Ecto neural progenitor cell (in vitro differentiated cells): ENCODE data around the gene CEP95.
A peak's percentile ranks its signal among the peaks of the same experiment; 100 is the strongest.

ENCODE experiments used
- DNase-seq: peaks from one replicate; pipeline ENCODE4 v3.0.0-alpha.2; 2018; ENCODE audit warnings: low spot score

CEP95 gene

DNA sequence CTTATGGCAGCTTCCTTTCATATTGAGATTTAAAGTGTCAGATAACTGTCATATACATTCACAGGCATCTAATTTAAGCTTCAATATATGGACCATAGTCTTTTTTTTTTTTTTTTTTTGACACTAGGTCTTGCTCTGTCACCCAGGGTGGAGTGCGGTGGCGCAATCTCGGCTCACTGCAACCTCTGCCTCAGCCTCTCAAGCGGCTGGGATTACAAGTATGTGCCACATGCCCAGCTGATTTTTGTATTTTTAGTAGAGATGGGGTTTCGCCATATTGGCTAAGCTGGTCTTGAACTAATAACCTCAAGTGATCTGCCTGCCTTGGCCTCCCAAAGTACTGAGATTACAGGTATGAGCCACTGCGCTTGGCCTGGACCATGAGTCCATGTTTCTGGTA lies 13.6 kb downstream of the CEP95 start:
- DNase-seq, result no peak

DNA sequence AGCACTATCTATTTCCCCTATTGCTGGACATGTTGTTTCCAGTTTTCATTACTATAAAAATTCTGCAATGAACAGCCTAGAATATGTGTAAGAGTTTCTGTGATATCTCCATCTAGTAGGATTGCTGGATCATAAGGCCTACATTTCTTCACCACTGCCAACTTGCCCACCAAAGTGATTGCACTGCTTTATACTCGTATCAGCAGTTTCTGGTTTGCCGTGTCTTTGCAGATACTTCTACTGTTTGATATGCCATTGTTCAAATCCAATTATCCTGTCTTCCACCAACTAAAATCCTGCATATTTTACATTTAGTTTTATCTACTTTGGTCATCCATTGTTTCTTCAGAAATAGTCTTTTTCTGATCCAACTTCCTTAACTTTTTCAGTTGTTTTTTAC lies 21.1 kb downstream of the CEP95 start:
- no peak for DNase-seq

DNA sequence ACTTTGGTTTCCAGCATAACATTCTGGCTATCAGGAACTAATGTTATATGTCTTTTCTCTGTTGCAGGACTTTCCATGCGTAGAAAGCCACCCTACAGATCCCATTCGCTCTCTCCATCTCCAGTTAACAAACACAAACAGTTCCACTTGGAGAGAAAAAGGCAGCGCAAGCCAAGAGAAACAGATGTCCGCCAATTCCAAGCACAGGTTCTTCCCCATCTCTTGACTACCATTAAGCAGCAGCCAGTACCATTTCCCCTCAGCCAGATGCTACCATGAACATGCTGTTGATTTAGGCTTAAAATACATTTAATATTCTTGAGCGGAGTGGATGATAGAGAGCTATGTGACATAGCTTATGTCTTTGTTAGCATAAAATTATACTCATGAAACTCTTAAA lies 22.4 kb downstream of the CEP95 start:
- no peak for DNase-seq

DNA sequence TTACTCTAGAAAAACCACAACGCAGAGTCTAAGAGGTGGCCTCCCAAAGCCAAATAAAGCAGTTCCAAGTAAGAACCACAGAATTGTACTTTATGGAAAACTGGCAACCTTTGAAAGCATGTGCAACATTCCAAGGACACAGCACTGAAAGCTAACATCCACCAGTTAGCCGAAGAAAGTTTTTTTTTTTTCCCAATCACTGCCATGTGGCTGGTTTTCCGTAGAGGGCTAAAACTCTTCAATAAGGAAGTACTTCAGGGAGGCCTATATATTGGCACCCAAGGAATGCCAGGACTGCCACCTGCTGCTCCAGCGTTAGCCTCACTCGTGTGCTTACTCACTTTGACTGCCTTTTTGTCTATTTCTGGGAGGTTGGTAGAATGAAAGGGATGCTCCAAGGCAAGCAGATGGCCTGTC lies 25.2 kb downstream of the CEP95 start:
- DNase-seq, result no peak

DNA sequence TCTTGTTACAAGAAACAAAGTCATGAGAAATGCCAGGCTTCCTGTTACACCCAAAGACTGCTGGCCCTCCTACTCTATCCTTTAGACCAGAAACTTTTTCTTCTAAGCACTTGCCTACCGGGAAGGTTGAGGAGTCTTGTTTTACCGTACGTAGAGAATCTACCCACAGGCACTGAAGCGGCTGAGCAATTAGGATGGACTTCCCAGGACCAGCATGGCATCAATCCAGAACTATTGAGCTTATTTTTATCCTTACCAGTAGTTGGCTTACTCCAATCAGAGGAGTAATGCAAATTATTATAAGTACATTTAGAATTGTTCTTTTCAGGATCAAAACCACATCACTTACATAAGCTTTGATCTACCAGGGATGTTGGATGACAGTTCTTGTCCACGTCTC lies 25.6 kb downstream of the CEP95 start:
- no peak for DNase-seq

DNA sequence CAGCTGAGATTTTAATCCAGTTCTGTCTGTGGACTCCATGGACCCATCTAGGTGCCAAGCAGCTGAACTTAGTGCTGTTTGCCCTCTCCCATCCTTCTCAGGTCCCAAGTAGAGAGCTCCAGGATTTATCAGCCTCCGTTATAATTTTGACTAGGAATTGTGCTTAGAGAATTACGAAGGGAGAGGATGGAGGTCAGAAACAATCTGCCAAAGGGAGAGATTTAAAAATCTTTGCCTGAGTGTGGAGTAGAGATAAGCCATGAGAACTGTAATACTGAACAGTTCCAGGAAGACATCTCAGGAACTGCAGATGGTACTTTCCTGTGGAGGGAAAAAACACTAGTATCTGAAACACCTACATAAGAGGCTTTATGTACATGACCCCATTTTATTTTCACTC lies 27.0 kb downstream of the CEP95 start:
- no peak for DNase-seq

DNA sequence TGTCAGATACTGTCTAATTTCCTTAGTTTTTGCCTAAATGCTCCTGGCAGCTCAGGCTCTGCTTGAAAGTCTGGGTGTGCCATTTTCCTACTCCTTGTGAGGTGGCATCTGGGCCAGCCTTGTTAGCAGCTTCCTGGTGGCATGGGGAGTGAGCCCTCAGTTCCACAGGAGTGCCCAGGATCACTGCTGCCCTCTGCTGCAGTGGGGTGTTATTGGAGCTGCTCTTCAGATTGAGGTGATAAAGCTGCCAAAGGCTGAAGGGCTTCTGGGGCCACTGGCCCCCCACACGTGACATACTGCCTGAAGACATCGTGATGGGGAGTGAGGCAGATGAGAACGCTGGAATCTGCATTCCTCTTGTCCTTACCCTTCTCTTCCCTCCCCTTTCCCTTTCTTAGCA lies 27.4 kb downstream of the CEP95 start:
- DNase-seq, result no peak

DNA sequence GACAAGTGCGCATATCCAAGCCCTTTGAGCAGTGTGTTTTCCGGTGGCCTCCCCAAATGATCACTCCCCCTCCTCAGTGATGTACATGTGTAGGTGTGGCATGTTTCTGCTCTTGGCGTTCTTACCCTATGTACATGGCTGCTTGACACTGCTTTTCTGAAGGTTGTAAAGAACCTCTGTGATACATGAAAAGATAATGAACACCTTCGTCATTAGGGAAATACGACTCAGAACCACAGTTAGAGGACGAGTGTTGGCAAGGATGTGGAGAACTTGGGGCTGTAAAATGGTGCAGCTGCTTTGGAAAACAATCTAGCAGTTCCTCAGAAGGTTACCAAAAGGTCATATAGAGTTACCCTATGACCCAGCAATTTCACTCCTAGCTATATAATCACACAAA lies 28.6 kb downstream of the CEP95 start:
- no peak for DNase-seq

- DNase-seq, result no peak
Measured at GRCh38 chr17:64536913-64537312, 30.1 kb downstream of the CEP95 start.

- no peak for DNase-seq
Measured at GRCh38 chr17:64537488-64537887, 30.7 kb downstream of the CEP95 start.

GRCh38 chr17:64538508-64539130 lies 31.8 kb downstream of the CEP95 start:
- no peak for DNase-seq

DNA sequence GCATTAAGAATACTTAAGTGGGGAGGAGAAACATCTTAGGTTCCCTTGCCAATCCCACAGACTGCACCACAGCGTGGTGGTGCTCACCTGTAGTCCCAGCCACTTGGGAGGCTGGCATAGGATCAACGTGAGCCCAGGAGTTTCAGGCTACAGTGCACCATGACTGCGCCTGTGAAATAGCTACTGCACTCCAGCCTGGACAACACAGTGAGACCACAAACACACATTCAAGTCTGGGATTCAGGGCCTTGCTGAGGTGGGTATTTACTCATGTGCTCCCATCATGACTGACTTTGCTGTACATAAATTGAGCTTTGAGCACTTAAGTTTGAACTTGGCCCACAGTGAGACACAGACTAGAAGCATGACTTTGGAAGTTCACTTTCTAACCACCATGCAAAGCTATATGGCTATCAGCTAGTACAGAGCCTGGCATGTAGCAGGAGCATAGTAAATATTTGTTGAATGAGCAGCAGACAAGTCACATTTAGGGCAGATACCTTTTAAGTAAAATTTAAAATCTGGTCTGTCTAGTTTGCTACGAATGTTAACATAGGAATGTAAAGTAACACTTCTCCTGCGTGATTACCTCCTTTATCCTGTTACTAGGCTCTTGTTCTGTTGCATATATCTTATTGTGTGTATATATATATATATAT lies 33.5 kb downstream of the CEP95 start:
- no peak for DNase-seq

GRCh38 chr17:64544742-64545141 lies 38.0 kb downstream of the CEP95 start:
- no peak for DNase-seq

DNA sequence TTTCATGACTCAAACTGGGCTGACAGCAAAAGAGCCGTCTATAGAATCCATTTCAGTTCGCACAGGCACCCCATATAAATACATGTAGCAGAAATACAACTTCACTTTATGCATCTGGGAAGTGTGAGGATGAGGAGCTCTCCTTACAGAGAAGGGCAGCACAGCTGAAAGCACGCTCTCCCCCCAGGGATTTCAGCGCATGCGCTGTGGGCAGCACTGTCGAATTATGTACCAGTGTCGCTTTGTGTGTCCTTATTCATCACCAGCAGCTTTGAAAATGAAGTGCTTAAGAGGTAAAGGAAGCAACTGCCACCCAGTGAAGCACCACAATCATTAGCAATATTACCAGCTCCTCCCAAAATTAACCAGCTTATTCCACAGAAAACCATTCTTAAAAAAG lies 39.9 kb downstream of the CEP95 start:
- DNase-seq, result no peak

DNA sequence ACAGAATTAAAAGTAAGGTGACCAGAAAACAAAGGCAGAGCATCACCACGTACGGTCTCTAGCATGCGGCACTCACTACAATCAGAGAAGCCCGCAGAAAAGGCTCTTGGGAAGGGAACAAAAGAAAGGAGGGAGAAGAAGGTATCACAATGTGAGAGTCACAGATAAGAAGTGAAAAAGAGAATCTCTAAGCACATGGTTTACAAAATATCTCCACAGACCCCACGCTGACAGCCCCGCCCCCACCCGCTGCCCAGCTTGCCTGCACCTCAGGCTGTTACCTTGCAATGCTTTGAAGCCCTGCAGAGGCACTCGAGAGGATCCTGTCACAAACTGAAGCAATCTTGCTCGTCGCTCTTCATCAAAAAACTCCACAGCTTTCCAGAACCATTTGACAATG lies 40.5 kb downstream of the CEP95 start:
- peak; percentile 54 for DNase-seq

- DNase-seq, result no peak
Measured at GRCh38 chr17:64551461-64551860, 44.7 kb downstream of the CEP95 start.

DNA sequence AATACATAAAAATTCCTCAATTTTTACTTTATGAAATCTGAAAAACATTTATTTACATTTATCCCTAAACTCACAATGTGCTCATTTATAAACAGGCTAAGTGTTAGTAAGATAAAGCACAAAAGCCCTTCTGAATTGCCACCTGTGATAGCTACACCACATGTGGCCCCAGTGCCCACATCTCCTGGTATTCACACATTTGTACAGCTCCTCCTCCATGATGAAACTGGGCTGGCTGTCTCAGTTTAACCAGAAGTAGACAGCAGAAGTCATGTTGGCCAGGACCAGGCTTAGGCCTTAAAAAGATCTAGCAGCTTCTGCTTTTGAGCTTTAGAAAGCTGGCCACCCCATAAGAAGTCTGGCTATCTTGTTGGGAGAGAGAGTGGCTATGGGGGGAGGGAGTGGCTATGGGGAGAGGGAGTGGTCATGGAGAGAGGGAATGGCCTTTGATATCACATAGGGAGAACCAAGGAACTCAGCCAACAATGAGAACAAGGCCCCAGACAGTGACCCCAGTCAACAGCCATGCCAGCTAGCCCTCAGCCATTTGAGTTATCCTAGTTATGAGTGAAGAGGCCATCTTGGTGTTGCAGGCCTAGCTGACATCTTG lies 47.4 kb downstream of the CEP95 start:
- no peak for DNase-seq

GRCh38 chr17:64555281-64555680 lies 48.5 kb downstream of the CEP95 start:
- DNase-seq, result no peak

DNA sequence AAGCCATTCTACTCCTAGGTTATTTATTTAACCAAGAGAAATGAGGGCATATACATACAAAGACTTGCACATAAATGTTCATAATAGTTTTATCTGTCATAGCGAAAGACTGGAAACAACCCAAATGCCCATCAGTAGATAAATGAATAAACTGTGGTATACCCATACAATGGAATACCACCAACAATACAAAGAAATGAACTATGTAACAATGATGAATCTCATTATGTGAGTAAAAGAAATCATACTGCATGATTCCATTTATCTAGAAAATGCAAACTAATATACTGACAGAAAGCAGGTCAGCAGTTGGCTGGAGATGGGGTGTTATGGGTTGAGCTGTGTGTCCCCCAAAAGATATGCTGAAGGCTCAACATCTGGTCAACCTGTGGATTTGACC lies 57.3 kb downstream of the CEP95 start:
- DNase-seq, result no peak

DNA sequence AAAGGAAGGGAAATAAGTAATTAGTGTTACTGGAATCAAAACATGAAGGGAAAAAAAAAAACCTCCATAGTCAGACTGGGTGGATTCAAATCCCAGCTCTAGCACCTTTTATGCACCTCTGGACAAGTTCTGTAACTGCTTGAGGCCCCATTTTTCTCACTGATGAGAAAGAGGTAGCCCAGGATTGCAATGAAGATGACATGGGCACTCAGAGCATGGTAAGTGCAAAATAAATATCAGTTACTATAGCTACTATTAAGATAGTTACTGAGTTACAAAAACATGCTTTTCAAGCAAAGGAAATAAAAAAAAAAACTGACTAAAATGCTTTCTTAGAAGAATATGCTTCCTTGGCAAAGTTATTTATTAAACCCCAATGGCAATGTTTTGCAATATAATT lies 58.8 kb downstream of the CEP95 start:
- DNase-seq, result no peak

- no peak for DNase-seq
Measured at GRCh38 chr17:64571746-64572145, 65.0 kb downstream of the CEP95 start.

- no peak for DNase-seq
Measured at GRCh38 chr17:64572682-64573154, 65.9 kb downstream of the CEP95 start.

DNA sequence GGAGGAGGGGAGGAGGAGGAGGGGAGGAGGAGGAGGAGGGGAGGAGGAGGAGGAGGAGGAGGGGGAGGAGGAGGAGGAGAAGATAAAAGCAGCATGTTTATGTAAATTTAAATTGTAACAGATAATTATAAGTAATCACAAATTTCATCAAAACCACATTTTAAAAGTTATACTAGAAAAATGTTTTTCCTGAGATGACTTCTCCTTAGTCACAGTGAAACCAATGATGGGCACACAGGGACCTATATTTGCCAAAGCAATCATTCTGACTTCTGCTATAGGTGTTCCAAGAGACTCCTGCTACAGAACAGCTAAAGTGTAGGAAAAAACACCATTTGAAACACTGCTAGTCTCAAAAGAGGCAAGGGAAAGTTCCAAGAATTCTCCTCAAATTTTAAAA lies 66.4 kb downstream of the CEP95 start:
- no peak for DNase-seq

DNA sequence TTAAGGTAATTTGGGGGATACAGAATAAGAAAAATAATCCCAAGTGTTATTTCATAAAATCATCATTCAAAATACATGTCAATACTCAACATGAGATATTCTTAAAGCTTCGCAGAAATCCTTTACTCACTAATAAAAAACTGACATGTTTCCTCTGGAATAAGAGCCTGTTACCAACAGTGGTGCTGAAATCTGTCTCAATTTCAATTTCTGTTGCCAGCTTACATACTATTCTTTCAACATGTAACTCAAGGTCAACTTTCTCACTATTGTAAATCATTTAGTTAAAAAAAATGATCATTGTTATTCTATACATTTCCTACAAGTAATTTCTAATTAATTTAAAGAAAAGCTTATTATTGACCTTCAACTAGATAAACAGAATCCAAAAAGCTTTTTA lies 67.9 kb downstream of the CEP95 start:
- no peak for DNase-seq
